Astrocyte (in vitro differentiated cells and primary cell): ENCODE measurements around the gene DMBX1. TPM values are rescaled to one million over a fixed set of nuclear protein-coding genes. Genes with fewer than 3 reads are reported as not detected.

Experiments used
- DNase-seq: peaks from one replicate; pipeline ENCODE4 v3.0.0-alpha.2; 2010; ENCODE audit warnings: low read depth
- FAIRE-seq: peaks from 2 replicates; lab custom pipeline; 2011; peaks lifted over from hg19 to GRCh38; lab: Jason Lieb, UNC
- H2AFZ ChIP-seq: 2 replicates; pipeline ENCODE4 v1.6.0; 2012; ENCODE audit warnings: low read depth, low read length, inconsistent platforms
- H3K27ac ChIP-seq: 2 replicates; pipeline ENCODE4 v1.5.1; 2011; ENCODE audit warnings: low read depth, low read length, inconsistent platforms
- H3K27me3 ChIP-seq: 2 replicates; pipeline ENCODE4 v1.6.0; 2011; ENCODE audit warnings: low read length, inconsistent platforms; ENCODE audit not compliant: insufficient read depth
- H3K36me3 ChIP-seq: 2 replicates; pipeline ENCODE4 v1.5.1; 2011; ENCODE audit warnings: low read length, inconsistent platforms; ENCODE audit not compliant: insufficient read depth
- H3K4me1 ChIP-seq: 2 replicates; pipeline ENCODE4 v1.5.1; 2011; ENCODE audit warnings: low read length, inconsistent platforms; ENCODE audit not compliant: insufficient read depth
- H3K4me2 ChIP-seq: 2 replicates; pipeline ENCODE4 v1.6.0; 2012; ENCODE audit warnings: low read length, inconsistent platforms
- H3K4me3 ChIP-seq: 2 replicates; pipeline ENCODE4 v1.5.1; 2011; ENCODE audit warnings: low read depth, mild to moderate bottlenecking, low read length, inconsistent platforms; ENCODE audit not compliant: insufficient read depth
- H3K79me2 ChIP-seq: 2 replicates; pipeline ENCODE4 v1.6.0; 2012; ENCODE audit warnings: mild to moderate bottlenecking, low read length, inconsistent platforms; ENCODE audit not compliant: insufficient read depth
- H3K9ac ChIP-seq: 2 replicates; pipeline ENCODE4 v1.6.0; 2012; ENCODE audit warnings: mild to moderate bottlenecking, low read length, inconsistent platforms
- H3K9me3 ChIP-seq: 2 replicates; pipeline ENCODE4 v1.5.1; 2012; ENCODE audit warnings: low read depth, mild to moderate bottlenecking, low read length, inconsistent platforms; ENCODE audit not compliant: insufficient read depth
- H4K20me1 ChIP-seq: 2 replicates; pipeline ENCODE4 v1.6.0; 2012; ENCODE audit warnings: low read length, inconsistent platforms; ENCODE audit not compliant: insufficient read depth
- H3K27ac Mint-ChIP-seq: one replicate; pipeline ENCODE4 v1.8.0; 2021; ENCODE audit warnings: mild to moderate bottlenecking, mixed read lengths; ENCODE audit not compliant: unreplicated experiment
- H3K27me3 Mint-ChIP-seq: one replicate; pipeline ENCODE4 v1.8.0; 2021; ENCODE audit warnings: low read depth, mixed read lengths; ENCODE audit not compliant: unreplicated experiment
- H3K36me3 Mint-ChIP-seq: one replicate; pipeline ENCODE4 v1.8.0; 2021; ENCODE audit warnings: low read depth, mixed read lengths; ENCODE audit not compliant: unreplicated experiment
- H3K4me1 Mint-ChIP-seq: one replicate; pipeline ENCODE4 v1.8.0; 2021; ENCODE audit warnings: low read depth, mixed read lengths; ENCODE audit not compliant: unreplicated experiment
- H3K4me3 Mint-ChIP-seq: one replicate; pipeline ENCODE4 v1.8.0; 2021; ENCODE audit warnings: mild to moderate bottlenecking, moderate library complexity, mixed read lengths; ENCODE audit not compliant: unreplicated experiment
- H3K9me3 Mint-ChIP-seq: one replicate; pipeline ENCODE4 v1.8.0; 2021; ENCODE audit warnings: mild to moderate bottlenecking, mixed read lengths; ENCODE audit not compliant: unreplicated experiment
- EZH2 ChIP-seq: IDR thresholded peaks from 2 replicates; pipeline ENCODE4 v1.6.1; 2012; ENCODE audit warnings: mild to moderate bottlenecking, low read length, inconsistent platforms; ENCODE audit not compliant: insufficient read depth
- total RNA-seq: library from RNA; stranded (reverse); gene quantifications from 2 replicates; pipeline ENCODE4 v1.2.1, GENCODE V29; 2021
- TF ChIP-seq, protein P1 (sequence below): IDR thresholded peaks from 2 replicates; pipeline ENCODE4 v1.5.1; 2011; ENCODE audit warnings: low read depth, mild to moderate bottlenecking, inconsistent platforms, low read length, moderate library complexity; ENCODE audit not compliant: insufficient read depth

DMBX1 gene
- total RNA-seq, 1 donor from 2014 or later, result 0.07 TPM

DNA sequence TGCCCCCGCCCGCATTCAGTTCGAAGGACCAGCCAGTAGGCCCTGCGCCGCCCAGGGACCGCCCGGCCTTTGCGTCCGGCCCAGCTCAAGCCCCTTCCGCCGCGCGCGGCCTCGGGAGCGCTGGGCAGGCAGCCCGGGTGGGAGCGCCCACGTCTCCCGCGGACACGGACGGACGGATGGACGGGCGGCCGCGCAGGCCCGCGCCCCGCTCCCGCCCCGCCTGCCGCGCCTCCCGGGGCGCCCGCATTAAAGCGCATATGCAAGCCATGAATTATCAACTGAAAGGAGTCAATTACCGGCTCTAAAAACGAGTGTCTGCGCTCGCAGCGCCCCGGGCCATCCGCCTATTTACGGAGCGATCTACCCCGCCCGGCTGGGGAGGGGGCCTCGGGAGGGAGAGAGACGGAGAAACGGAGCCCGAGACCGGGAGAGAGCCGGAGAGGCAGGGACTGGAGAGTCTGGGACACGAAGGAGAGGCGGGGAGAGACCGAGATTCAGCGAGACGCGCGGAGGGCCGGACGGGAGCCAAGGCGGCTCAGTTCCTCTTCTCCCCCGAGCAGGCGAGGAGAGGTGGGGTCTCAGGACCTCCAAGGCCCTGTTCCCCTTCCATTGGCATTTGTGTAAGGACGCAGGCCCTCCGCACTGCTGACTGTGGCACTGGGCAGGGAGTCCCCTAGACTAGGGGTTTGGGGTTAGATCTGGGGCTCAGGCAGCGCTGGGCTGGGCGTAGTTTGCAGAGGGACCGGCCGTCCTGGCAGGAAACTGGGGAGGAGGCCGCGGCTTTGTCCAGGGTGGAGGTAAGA lies 41.3 kb upstream of the DMBX1 start:
- H3K27me3 Mint-ChIP-seq, result peaks cover 89% of the 10 kb centered on the region
- Histone ChIP-seq H3K27ac (no peak overlapping the region), H3K4me1 (no peaks in the 10 kb centered on the region), H3K9me3 (no peaks in the 10 kb centered on the region), H3K9ac (no peak overlapping the region), H3K4me2 (peak overlapping the region; percentile 85), H4K20me1 (peaks cover 3% of the 10 kb centered on the region), H3K79me2 (no peaks in the 10 kb centered on the region), H3K4me3 (peak overlapping the region; percentile 48), H3K36me3 (no peaks in the 10 kb centered on the region), H2AFZ (peak overlapping the region; percentile 75), H3K27me3 (peaks cover 58% of the 10 kb centered on the region)
- H3K27ac Mint-ChIP-seq, result no peak overlapping the region
- peaks cover 2% of the 10 kb centered on the region for H3K36me3 Mint-ChIP-seq
- TF ChIP-seq EZH2, result peak; percentile 93
- TF ChIP-seq, protein P1, sequence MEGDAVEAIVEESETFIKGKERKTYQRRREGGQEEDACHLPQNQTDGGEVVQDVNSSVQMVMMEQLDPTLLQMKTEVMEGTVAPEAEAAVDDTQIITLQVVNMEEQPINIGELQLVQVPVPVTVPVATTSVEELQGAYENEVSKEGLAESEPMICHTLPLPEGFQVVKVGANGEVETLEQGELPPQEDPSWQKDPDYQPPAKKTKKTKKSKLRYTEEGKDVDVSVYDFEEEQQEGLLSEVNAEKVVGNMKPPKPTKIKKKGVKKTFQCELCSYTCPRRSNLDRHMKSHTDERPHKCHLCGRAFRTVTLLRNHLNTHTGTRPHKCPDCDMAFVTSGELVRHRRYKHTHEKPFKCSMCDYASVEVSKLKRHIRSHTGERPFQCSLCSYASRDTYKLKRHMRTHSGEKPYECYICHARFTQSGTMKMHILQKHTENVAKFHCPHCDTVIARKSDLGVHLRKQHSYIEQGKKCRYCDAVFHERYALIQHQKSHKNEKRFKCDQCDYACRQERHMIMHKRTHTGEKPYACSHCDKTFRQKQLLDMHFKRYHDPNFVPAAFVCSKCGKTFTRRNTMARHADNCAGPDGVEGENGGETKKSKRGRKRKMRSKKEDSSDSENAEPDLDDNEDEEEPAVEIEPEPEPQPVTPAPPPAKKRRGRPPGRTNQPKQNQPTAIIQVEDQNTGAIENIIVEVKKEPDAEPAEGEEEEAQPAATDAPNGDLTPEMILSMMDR, result no peak
- DNase-seq, result no peak
- peak overlapping the region; percentile 50 for H3K4me3 Mint-ChIP-seq
- FAIRE-seq, result no peak
- peaks cover 3% of the 10 kb centered on the region for H3K9me3 Mint-ChIP-seq
- no peaks in the 10 kb centered on the region for H3K4me1 Mint-ChIP-seq

DNA sequence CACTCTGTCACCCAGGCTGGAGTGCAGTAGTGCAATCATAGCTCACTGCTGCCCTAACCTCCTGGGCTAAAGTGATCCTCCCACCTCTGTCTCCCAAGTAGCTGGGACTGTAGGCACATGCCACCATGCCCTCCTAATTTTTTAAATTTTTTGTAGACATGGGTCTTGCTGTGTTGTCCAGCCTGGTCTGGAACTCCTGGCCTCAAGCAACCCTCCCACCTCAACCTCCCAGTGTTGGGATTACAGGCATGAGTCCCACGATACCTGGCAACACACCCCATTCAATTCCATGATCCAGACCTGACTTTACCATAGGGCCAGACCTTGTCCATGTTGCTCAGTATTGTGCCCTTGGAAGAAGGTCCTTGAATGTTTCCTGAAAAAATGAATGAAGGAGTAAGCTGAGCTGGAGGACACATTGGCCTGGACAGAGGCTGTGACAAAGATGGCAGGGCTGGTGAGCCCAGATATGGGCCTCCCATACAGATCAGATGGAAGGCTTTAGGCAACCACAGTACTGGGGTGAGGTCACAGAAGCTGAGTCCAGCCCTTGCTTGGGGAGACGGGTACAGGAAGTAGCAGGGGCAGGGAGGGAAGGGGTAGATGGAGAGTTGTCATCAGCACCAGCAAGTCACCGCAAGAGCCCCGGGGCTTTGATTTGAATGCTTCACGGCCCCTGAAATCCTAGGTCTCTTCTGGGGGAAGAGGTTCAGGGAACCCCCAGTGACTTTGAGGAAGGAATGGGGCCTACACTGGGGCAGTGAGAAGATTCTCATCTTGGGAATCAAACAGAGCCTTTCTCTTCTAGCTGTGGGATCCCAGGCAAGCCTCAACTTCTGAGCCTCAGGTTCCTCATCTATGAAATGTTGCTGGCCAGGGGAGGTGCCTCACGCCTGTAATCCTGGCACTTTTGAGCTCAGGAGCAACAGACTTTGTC lies 40.1 kb upstream of the DMBX1 start:
- Mint-ChIP-seq H3K4me3 (peak overlapping the region; percentile 45), H3K36me3 (peaks cover 2% of the 10 kb centered on the region), H3K9me3 (peaks cover 3% of the 10 kb centered on the region), H3K4me1 (no peaks in the 10 kb centered on the region), H3K27me3 (peaks cover 91% of the 10 kb centered on the region), H3K27ac (no peak overlapping the region)
- no peaks in the 10 kb centered on the region for H3K79me2 ChIP-seq
- H3K27me3 ChIP-seq, result peaks cover 63% of the 10 kb centered on the region
- DNase-seq (no peak), FAIRE-seq (no peak)
- H2AFZ ChIP-seq, result no peak overlapping the region
- H3K9me3 ChIP-seq, result no peaks in the 10 kb centered on the region
- no peak overlapping the region for H3K4me2 ChIP-seq
- no peaks in the 10 kb centered on the region for H3K4me1 ChIP-seq
- no peaks in the 10 kb centered on the region for H3K36me3 ChIP-seq
- no peak overlapping the region for H3K27ac ChIP-seq
- H4K20me1 ChIP-seq, result peaks cover 3% of the 10 kb centered on the region
- H3K4me3 ChIP-seq, result no peak overlapping the region
- no peak overlapping the region for H3K9ac ChIP-seq
- TF ChIP-seq, protein P1, result no peak
- no peak for TF ChIP-seq EZH2
